ENCODE measurements around the gene VGLL3.

VGLL3 gene

GRCh38 chr3:86950717-86951116 is 40.2 kb downstream of the VGLL3 start:
- no peak for DNase-seq (ENCODE audit: low spot score)

- no peak for DNase-seq (ENCODE audit: low spot score)
Measured at GRCh38 chr3:86949850-86950249, 41.1 kb downstream of the VGLL3 start.

GRCh38 chr3:86948822-86949221 is 42.1 kb downstream of the VGLL3 start:
- no peak for DNase-seq (ENCODE audit: low spot score)

GRCh38 chr3:86942206-86942605 is 48.7 kb downstream of the VGLL3 start:
- DNase-seq (ENCODE audit: low spot score) = no peak

- no peak for DNase-seq (ENCODE audit: low spot score)
Measured at GRCh38 chr3:86938416-86939105, 52.4 kb downstream of the VGLL3 start.

- no peak for DNase-seq (ENCODE audit: low spot score)
Measured at GRCh38 chr3:86937306-86937791, 53.6 kb downstream of the VGLL3 start.

GRCh38 chr3:86934851-86935250 is 56.1 kb downstream of the VGLL3 start:
- no peak for DNase-seq (ENCODE audit: low spot score)

- no peak for DNase-seq (ENCODE audit: low spot score)
Measured at GRCh38 chr3:86930831-86931230, 60.1 kb downstream of the VGLL3 start.

- no peak for DNase-seq (ENCODE audit: low spot score)
Measured at GRCh38 chr3:86930181-86930580, 60.8 kb downstream of the VGLL3 start.

GRCh38 chr3:86929046-86929445 is 61.9 kb downstream of the VGLL3 start:
- DNase-seq (ENCODE audit: low spot score) = no peak

GRCh38 chr3:86923071-86923491 is 67.9 kb downstream of the VGLL3 start:
- no peak for DNase-seq (ENCODE audit: low spot score)

- no peak for DNase-seq (ENCODE audit: low spot score)
Measured at GRCh38 chr3:86921971-86922680, 68.8 kb downstream of the VGLL3 start.

- DNase-seq (ENCODE audit: low spot score) = no peak
Measured at GRCh38 chr3:86914670-86915069, 76.3 kb downstream of the VGLL3 start.

- no peak for DNase-seq (ENCODE audit: low spot score)
Measured at GRCh38 chr3:86913160-86913559, 77.8 kb downstream of the VGLL3 start.

- DNase-seq (ENCODE audit: low spot score) = no peak
Measured at GRCh38 chr3:86895202-86895601, 95.7 kb downstream of the VGLL3 start.

- no peak for DNase-seq (ENCODE audit: low spot score)
Measured at GRCh38 chr3:86890741-86891396, 100.1 kb downstream of the VGLL3 start.
